Activated naive CD4-positive, alpha-beta T cell treated with anti-CD3 and anti-CD28 coated beads, Interleukin-2, amount 50 U/mL, for 72 hours (primary cell): ENCODE results near the gene SMIM13. TPM values are rescaled to one million over a fixed set of nuclear protein-coding genes. Genes with fewer than 3 reads are reported as not detected.

ENCODE experiments used
- ATAC-seq, 2 donors: fragments of 150-1000 bp; cut with Tn5 transposase; 2 replicates each; pipeline ENCODE4 v1.10.0; 2021; ENCODE audit warnings: mild to moderate bottlenecking in 2 of 2, moderate library complexity in 2 of 2
- DNase-seq, 2 donors: peaks; one replicate each; pipeline ENCODE4 v3.0.0; 2021 to 2022; ENCODE audit warnings: low spot score in 2 of 2
- H3K27ac Mint-ChIP-seq, 2 donors: one replicate each; pipeline ENCODE4 v1.8.0; 2022; ENCODE audit warnings: mild to moderate bottlenecking in 2 of 2, mixed read lengths in 2 of 2
- H3K36me3 Mint-ChIP-seq, 2 donors: one replicate each; pipeline ENCODE4 v1.8.0; 2022; ENCODE audit warnings: mixed read lengths in 2 of 2
- H3K9me3 Mint-ChIP-seq, 2 donors: one replicate each; pipeline ENCODE4 v1.8.0; 2022; ENCODE audit warnings: mixed read lengths in 2 of 2
- total RNA-seq, 2 donors: library from RNA; stranded (reverse); gene quantifications; one replicate each; pipeline ENCODE4 v1.2.3, GENCODE V29; 2022

Gene SMIM13
- total RNA-seq, 2 donors from 2014 or later = 6.3 to 6.4 TPM

DNA sequence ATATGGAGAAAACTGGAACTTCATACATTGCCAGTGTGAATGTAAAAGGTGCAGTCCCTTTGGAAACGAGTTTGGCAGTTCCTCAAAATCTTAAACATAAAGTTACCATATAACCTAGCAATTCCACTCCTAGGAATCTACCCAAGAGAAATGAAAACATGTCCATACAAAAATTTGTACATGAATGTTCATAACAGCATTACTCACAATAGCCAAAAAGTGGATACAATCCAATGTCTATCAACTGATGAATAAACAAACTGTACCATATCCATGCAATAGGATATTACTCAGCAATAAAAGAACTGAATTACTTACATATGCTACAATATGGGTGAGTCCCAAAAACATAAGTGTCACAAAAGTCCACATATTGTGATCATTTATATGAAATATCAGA lies 66.6 kb downstream of the SMIM13 start:
- Mint-ChIP-seq H3K27ac (no peak overlapping the region), H3K9me3 (no peaks in the 10 kb centered on the region), H3K36me3 (no peaks in the 10 kb centered on the region)
- ATAC-seq (no peak), DNase-seq (no peak)

DNA sequence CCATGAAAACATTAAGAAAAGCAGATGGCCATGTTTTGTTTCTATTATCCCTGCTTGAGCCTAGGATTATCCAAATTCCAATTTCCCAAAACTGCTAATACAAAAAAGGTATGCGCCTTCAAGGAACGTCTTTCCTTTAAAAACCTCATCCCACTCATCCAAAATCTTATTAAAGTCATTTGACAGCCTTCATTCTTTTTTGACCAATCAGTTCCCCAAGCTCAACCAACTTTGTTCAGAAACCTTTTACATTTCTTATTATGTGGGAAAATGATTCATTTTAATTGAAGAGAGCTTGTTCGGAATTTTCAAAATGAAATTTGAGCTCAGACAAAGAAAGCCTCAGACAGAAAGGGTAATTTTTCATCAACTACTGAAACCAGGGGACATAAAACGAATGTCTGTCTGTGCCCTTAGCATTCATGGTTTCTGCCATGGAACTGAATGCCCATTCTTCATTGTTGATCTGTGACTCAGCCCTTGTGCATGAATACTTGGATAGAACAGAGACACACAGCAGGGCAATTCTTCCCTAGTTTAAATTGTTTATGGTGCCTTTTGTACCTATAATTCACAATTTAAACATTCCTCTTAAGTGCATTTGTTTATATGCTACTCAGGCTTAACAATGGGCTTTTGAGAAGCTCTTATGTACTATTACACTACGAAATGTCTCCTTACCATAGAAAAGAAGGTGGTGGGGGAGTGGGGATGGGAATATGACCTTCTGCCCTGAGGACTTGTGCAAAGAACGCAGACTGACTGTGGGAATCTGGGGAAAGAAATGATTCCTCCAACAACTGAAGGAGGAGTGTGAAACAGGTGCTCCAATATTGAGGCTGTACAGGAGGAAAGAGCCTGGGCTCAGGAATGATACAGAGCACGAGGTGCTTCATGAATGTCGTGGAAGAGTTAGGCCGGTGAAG lies 67.7 kb downstream of the SMIM13 start:
- no peak for DNase-seq
- Mint-ChIP-seq H3K36me3 (no peaks in the 10 kb centered on the region), H3K27ac (no peak overlapping the region), H3K9me3 (no peaks in the 10 kb centered on the region)
- ATAC-seq = no peak

DNA sequence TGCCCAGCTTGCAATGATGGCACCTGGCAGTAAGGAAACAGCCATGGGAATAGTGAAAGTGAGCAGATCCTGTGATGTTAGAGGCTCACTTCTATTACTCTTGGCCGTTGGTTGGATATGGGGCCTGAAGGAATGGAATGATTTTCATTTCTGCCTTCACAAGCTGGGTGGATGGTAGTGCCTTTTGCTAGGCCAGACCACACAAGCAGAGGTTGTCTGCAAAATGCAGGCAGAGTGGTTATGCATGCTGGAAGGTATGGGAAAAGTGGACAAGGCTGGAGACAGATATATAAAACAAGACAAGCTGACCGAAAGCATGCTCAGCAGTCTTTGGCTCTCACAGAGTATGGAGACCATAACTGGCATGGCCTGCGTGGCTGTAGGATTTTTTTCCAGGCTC lies 68.6 kb downstream of the SMIM13 start:
- H3K27ac Mint-ChIP-seq = no peak overlapping the region
- no peaks in the 10 kb centered on the region for H3K36me3 Mint-ChIP-seq
- DNase-seq (no peak), ATAC-seq (no peak)
- no peaks in the 10 kb centered on the region for H3K9me3 Mint-ChIP-seq

DNA sequence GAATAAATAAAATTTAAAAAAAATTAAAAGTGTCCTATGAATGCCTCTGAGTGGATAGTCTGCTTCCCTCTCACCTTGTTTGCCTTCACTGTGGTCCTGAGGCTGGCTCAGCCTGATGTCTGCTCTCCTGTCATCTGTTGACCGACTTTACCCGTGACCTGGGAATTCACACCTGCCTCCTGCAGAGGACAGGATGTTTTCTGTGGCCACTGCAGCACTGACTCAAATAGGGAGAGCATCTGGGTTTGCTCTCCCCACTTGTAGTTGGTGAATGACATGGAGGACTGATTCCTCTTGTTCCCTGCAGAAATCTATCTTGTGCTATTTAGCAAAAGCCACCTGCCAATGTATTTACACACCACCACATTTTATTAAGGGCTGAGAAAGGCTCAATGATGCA lies 70.3 kb downstream of the SMIM13 start:
- peak overlapping the region in 1 of 2 donors; percentile 88 for H3K27ac Mint-ChIP-seq
- no peaks in the 10 kb centered on the region for H3K9me3 Mint-ChIP-seq
- ATAC-seq = peak; percentile 66 to 88
- DNase-seq = no peak
- H3K36me3 Mint-ChIP-seq = no peaks in the 10 kb centered on the region

DNA sequence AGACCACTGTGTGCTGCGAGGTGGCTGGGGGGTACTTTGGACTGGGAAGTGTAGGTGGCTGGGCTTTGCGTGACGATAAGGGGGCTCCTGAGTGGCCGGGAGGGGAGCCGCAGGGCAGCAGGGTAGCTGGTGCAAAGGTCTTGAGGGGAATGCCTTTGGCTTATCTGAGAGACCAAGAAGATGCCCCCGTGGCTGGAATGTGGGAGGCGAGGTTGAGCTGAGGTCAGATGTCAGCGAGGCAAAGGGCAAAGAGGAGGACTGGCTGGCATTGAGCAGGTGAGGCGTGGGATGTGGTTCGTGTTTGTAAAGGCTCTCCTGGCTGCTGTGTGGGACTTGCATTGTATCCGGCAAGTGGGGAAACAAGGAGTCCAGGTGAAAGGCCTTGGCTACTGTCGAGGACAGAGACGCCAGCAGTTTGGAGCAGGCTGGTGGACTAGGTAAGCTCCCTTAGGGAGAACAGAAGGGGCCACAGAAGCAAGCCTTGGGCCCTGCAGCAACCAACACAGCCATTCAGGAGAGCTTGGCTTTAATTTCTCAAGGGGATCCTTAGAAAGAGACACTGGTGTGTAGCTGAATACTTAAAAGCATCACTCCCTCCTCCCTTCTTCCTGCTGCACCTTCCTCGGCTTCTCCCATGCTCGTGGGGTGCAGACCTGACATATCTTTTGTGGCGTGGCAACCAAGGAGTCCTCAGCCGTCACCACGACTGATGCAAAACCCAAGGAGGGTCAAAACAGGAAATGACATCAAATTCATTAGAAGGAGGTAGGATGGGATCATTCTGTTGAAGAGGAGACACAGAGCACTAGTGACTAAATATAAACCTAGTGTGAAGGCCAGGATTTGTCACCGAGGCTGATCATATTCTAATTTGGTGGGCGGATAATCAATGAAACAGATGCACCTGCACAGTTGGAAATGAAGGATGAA lies 71.3 kb downstream of the SMIM13 start:
- Mint-ChIP-seq H3K36me3 (no peaks in the 10 kb centered on the region), H3K9me3 (no peaks in the 10 kb centered on the region), H3K27ac (peak overlapping the region; percentile 2 to 88)
- DNase-seq = no peak
- no peak for ATAC-seq

DNA sequence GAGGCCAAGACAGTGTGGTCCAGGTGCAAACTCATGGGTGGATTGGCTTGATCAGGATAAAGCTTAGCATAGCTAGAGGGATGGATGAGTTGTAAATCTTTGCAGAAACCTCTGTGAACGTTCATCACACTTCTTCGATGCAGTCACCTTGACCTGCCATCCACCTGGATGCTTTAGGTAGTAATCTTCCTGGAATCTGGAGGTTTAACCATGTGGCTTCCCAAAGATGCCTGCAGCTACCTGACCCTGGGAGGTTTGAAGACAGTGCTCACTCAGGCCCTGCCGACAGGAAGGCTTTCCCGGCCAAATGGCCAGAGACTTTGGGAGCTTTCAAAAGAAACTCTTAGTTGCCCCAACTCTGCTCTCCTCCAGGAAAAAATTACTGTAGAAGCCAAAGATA lies 73.3 kb downstream of the SMIM13 start:
- DNase-seq (no peak), ATAC-seq (no peak)
- H3K9me3 Mint-ChIP-seq = no peaks in the 10 kb centered on the region
- no peak overlapping the region for H3K27ac Mint-ChIP-seq
- H3K36me3 Mint-ChIP-seq = no peaks in the 10 kb centered on the region

DNA sequence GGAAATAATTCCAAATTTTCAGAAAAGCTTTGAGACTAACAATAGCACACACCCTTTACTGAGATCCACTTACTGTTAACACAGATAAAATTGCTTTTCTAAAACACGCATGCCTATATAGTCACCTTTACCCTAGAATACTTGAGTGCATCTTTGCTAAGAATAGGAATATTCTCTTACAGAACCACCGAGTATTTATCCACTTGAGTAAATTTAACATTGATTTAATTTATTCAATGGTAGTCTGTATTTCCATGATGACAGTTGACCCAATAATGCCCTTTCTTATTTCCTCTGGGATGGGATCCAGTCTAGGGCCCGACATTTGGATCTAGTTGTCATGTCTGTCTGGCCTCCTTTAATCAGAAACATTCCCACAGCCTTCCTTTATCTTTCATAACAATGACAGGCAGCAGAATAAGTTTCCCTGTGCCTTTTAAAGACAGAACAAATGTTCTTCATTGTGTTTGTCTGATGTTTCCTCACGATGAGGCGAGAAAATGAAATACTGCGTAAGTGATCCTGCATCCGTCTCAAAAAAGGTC lies 74.5 kb downstream of the SMIM13 start:
- Mint-ChIP-seq H3K9me3 (no peaks in the 10 kb centered on the region), H3K27ac (no peak overlapping the region), H3K36me3 (no peaks in the 10 kb centered on the region)
- ATAC-seq (no peak), DNase-seq (no peak)

DNA sequence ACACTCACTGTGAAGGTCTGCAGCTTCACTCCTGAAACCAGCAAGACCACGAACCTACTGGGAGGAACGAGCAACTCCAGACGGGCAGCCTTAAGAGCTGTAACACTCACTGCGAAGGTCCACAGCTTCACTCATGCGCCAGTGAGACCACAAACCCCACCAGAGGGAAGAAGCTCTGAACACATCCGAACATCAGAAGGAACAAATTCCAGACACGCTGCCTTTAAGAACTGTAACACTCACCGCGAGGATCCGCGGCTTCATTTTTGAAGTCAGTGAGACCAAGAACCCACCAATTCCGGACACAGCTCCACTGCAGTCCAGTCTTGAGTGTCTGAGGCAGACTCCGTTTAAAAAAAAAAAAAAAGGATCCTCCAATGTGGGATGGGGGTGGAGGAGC lies 78.3 kb downstream of the SMIM13 start:
- Mint-ChIP-seq H3K9me3 (no peaks in the 10 kb centered on the region), H3K27ac (peak overlapping the region in 1 of 2 donors; percentile 52), H3K36me3 (no peaks in the 10 kb centered on the region)
- DNase-seq (no peak), ATAC-seq (no peak)

DNA sequence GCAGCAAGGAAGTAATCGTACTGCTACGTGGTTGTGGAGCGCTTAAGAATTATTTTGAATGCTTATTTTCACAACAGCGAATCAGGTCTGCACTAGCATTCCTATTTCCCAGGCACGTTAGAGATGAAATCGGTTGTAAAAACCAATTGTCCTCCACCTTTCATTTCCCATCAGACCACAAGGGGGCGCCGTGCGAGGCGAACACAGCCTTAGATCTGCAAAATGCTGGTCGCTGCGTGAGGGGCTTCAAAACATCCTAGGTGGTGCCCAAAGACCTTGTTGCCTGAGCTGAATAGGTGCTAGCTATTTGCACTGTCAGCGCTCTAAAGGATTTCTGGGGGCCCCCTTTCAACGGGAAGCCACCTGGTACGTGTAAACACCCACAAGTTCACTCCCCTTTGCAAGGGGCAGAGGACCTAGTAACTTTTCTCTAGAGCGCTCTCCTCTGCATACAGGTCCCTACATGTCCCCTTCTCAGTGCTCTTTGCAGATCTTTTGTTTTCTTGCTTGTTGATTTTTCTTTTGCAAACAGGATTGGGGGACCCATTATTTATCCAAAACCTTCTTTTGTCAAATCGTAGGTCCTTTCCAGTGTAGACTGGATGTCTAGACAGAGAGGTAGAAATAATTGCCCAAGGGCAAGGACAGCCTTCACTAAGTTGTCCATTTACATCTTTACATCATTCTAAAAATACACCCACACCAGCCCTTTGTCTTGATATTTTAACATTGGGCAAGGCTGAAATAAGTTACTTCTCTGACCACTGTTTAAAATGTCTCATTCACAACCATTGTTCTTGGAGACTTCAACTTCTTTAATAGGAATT lies 79.1 kb downstream of the SMIM13 start:
- peak overlapping the region in 1 of 2 donors; percentile 38 for H3K27ac Mint-ChIP-seq
- no peaks in the 10 kb centered on the region for H3K36me3 Mint-ChIP-seq
- ATAC-seq (peak; percentile 58 to 63), DNase-seq (peak; percentile 64 to 84)
- no peaks in the 10 kb centered on the region for H3K9me3 Mint-ChIP-seq

DNA sequence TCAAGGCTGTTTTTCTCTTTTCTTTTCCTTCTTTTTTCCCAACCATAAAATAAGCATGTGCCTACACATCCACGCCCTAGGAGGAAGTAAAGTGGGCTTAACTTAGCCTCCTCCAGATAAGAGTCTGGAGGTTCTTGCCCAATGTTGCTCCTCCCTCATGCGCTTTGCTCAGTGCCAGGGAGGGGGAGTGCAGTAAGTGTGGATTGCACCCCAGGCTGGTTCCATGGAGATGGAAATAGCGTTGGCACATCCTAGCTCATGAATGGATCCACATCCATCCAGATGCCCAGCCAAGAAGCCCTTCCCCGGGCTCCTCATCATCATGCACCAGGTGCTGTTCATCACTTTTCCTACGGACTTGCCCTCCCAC lies 80.6 kb downstream of the SMIM13 start:
- peaks cover 0 to under 1% of the 10 kb centered on the region in 2 donors for H3K9me3 Mint-ChIP-seq
- DNase-seq = no peak
- peaks cover 0 to under 1% of the 10 kb centered on the region in 2 donors for H3K36me3 Mint-ChIP-seq
- H3K27ac Mint-ChIP-seq = no peak overlapping the region
- no peak for ATAC-seq

DNA sequence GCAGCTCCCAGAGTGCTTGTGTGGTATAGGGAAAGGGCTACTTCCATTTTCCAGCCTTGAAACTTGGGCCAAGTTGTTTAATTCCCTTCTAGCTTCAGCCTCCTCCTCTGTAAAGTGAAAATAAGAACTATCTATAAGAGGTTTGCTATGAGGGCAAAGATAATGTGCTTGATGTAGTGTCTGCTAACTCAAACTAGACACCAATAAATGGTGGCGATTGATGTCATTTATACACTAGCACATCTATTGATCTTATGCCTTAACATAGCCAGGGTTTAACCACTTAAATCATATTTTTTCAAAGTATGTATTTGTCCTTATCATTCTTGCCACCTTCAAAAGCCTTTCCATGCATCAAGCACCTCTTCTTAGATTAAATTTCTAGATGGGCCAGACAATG lies 83.6 kb downstream of the SMIM13 start:
- no peak overlapping the region for H3K27ac Mint-ChIP-seq
- H3K9me3 Mint-ChIP-seq = peaks cover 5 to 10% of the 10 kb centered on the region in 2 donors
- ATAC-seq = peak in 1 of 2 donors; percentile 59
- DNase-seq = no peak
- H3K36me3 Mint-ChIP-seq = peaks cover 2 to 6% of the 10 kb centered on the region in 2 donors

DNA sequence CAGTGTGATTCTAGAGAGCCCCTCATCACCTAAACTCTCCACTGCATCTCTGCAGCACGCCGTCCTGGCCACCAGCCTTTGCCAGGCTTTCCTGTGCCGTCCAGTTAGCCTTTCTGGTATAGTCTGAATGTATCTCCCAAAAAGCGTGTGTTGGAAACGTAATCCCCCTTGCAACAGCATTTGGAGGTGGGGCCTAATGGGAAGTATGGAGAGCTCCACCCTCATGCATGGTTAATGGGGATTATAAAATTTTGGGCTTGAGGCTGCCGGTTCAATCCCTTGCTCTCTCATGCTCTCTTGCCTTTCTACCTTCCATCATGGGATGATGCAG lies 85.4 kb downstream of the SMIM13 start:
- Mint-ChIP-seq H3K36me3 (peaks cover 6 to 20% of the 10 kb centered on the region in 2 donors), H3K27ac (no peak overlapping the region), H3K9me3 (peaks cover 5 to 10% of the 10 kb centered on the region in 2 donors)
- DNase-seq (no peak), ATAC-seq (no peak)

DNA sequence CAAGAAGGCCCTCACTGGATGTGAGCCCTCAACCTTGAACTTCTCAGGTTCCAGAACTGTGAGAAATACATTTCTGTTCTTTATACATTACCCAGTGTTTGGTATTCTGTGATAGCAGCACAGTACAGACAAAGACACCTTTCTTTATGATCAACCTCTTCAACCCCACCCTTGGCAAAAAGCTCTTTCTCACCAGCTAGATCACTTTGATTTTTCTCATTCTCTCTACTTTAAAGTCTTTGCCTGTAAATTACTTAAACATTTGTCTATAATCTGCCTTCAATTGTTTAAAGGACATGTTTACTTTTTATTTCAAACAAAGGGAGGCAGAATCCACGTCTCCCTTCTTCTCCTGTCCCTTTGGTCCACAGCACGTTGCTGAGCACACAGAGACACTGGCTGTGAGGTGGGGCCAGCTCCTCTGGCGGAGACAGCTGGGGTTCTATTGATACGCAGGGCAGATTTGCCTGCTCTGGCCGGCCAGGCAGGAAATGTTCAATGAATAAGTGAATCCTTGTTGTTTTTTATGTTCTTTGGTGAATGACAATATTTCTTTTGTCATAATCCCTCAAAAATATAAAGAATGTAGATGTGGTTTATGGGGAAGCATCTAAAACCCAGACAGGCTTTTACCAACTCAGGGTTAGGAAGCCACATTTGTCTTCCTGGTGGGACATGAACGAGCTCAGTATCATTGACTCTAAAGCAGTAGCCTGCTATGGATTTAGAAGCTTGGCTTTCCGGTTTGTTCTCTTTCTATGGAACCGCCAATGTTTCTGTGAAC lies 86.0 kb downstream of the SMIM13 start:
- no peak for ATAC-seq
- no peak overlapping the region for H3K27ac Mint-ChIP-seq
- peaks cover 10 to 26% of the 10 kb centered on the region in 2 donors for H3K36me3 Mint-ChIP-seq
- H3K9me3 Mint-ChIP-seq = peaks cover 5 to 10% of the 10 kb centered on the region in 2 donors
- DNase-seq = no peak

DNA sequence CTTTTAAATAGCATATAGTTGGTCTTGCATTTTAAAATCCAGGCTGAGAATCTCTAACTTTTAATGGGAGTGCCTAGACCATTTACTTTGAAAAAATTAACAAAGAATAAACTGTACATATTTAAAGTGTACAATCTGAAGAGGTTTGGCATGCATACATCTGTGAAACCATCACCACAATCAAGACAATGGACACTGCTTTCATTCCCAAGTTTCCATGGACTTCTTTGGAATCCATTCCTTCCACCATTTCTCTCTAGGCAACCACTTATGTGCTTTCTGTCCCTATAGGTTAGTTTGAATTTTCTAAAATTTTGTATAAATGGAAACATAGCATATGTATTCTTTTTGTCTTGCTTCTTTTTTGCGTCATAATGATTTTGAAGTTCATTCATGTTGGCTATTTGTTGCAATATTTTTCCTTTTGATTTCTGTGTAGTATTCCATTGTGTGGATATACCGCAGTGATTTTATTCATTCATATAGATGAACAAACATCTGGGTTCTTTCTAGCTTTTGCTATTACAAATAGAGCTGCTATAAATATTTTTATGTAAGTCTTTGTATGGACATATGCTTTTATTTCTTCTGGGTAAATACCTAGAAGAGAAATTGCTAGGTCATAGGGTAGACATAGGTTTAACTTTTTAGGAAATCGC lies 88.0 kb downstream of the SMIM13 start:
- H3K36me3 Mint-ChIP-seq = peaks cover 17 to 36% of the 10 kb centered on the region in 2 donors
- peaks cover 5 to 10% of the 10 kb centered on the region in 2 donors for H3K9me3 Mint-ChIP-seq
- no peak for DNase-seq
- ATAC-seq = no peak
- no peak overlapping the region for H3K27ac Mint-ChIP-seq

DNA sequence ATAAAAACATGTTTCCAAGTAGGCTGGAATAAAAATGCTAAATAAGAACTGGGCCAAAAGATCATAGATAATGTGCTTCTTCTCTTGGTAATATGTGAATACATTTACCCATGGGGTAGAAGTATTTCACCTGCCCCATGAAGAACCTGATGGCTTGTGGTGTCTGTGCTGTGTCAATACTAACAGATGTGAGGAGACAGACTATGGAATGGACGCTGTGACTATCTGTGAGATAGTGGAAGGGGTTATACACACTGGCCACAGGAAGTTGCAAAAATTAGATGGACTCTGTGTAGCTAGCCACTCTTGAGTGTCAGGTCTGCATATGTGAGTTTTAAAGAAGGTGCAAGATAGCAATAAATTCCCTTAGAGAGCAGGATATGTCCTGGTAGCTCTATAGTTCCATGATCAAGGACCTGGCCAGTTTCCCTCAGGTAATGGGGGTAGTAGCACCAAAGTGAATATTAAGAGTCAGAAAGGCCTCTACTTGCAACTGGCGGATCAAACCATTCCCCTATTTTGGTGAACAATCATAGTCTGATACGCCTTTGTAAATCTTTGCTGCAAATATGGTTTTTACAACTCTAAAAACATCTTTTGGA lies 90.2 kb downstream of the SMIM13 start:
- Mint-ChIP-seq H3K27ac (no peak overlapping the region), H3K9me3 (peaks cover 5 to 10% of the 10 kb centered on the region in 2 donors), H3K36me3 (peaks cover 31 to 46% of the 10 kb centered on the region in 2 donors)
- ATAC-seq = no peak
- no peak for DNase-seq
